H9 (cell line): ENCODE results near the gene PSMD5. TPM values are rescaled to one million over a fixed set of nuclear protein-coding genes. Genes with fewer than 3 reads are reported as not detected.

Experiments used
- DNase-seq: peaks from one replicate; pipeline ENCODE4 v3.0.0-alpha.2; 2017
- H2AFZ ChIP-seq: one replicate; pipeline ENCODE4 v1.6.1; 2013; ENCODE audit warnings: mild to moderate bottlenecking, low read length, control low read depth, moderate library complexity
- H2AK5ac ChIP-seq: 2 replicates; pipeline ENCODE4 v1.6.1; 2013; ENCODE audit warnings: low read length, control low read depth, mixed read lengths; ENCODE audit not compliant: insufficient read length
- H2BK120ac ChIP-seq: one replicate; pipeline ENCODE4 v1.6.1; 2013; ENCODE audit warnings: low read depth, mild to moderate bottlenecking, low read length, control low read depth, inconsistent platforms; ENCODE audit not compliant: poor library complexity, severe bottlenecking
- H2BK12ac ChIP-seq: 2 replicates; pipeline ENCODE4 v1.6.1; 2013; ENCODE audit warnings: low read length, control low read depth, mixed read lengths, low read depth; ENCODE audit not compliant: insufficient read length
- H2BK15ac ChIP-seq: 2 replicates; pipeline ENCODE4 v1.6.1; 2013; ENCODE audit warnings: low read depth, low read length, control low read depth
- H2BK20ac ChIP-seq: one replicate; pipeline ENCODE4 v1.6.1; 2013; ENCODE audit warnings: low read depth, mild to moderate bottlenecking, low read length, control low read depth, inconsistent platforms; ENCODE audit not compliant: poor library complexity, severe bottlenecking
- H2BK5ac ChIP-seq: 2 replicates; pipeline ENCODE4 v1.6.1; 2013; ENCODE audit warnings: low read length, control low read depth, mixed read lengths; ENCODE audit not compliant: insufficient read length
- H3K14ac ChIP-seq: 2 replicates; pipeline ENCODE4 v1.6.1; 2013; ENCODE audit warnings: low read length, control low read depth; ENCODE audit not compliant: insufficient read depth
- H3K18ac ChIP-seq: 2 replicates; pipeline ENCODE4 v1.6.1; 2013; ENCODE audit warnings: low read depth, mild to moderate bottlenecking, mixed read lengths, low read length, control low read depth; ENCODE audit not compliant: insufficient read length
- H3K23ac ChIP-seq: 2 replicates; pipeline ENCODE4 v1.6.1; 2013; ENCODE audit warnings: low read length, control low read depth, mixed read lengths, low read depth; ENCODE audit not compliant: insufficient read length
- H3K23me2 ChIP-seq: 2 replicates; pipeline ENCODE4 v1.6.1; 2013; ENCODE audit warnings: low read depth, mild to moderate bottlenecking, mixed read lengths, low read length, control low read depth; ENCODE audit not compliant: insufficient read length, poor library complexity, severe bottlenecking
- H3K27ac ChIP-seq: 2 replicates; pipeline ENCODE4 v1.5.1; 2013; ENCODE audit warnings: low read length, control low read depth, mixed read lengths, low read depth; ENCODE audit not compliant: insufficient read length
- H3K27me3 ChIP-seq: 2 replicates; pipeline ENCODE4 v1.6.1; 2013; ENCODE audit warnings: low read length, control low read depth, inconsistent platforms; ENCODE audit not compliant: insufficient read depth
- H3K4ac ChIP-seq: 2 replicates; pipeline ENCODE4 v1.6.1; 2013; ENCODE audit warnings: low read depth, mild to moderate bottlenecking, control low read depth, inconsistent platforms, low read length, moderate library complexity
- H3K4me1 ChIP-seq: 2 replicates; pipeline ENCODE4 v1.6.1; 2013; ENCODE audit warnings: low read length, control low read depth, inconsistent platforms; ENCODE audit not compliant: insufficient read depth
- H3K4me2 ChIP-seq: 2 replicates; pipeline ENCODE4 v1.6.1; 2013; ENCODE audit warnings: low read length, control low read depth, mixed read lengths; ENCODE audit not compliant: insufficient read length, insufficient read depth
- H3K56ac ChIP-seq: 2 replicates; pipeline ENCODE4 v1.6.1; 2013; ENCODE audit warnings: low read depth, mild to moderate bottlenecking, mixed read lengths, low read length, control low read depth; ENCODE audit not compliant: insufficient read length
- H3K79me1 ChIP-seq: 2 replicates; pipeline ENCODE4 v1.6.1; 2013; ENCODE audit warnings: low read depth, mild to moderate bottlenecking, moderate library complexity, low read length, control low read depth, inconsistent platforms; ENCODE audit not compliant: insufficient read depth, poor library complexity, severe bottlenecking
- H3K79me2 ChIP-seq: 2 replicates; pipeline ENCODE4 v1.6.1; 2013; ENCODE audit warnings: low read length, control low read depth, inconsistent platforms; ENCODE audit not compliant: insufficient read depth
- H3K9ac ChIP-seq: 2 replicates; pipeline ENCODE4 v1.6.1; 2013; ENCODE audit warnings: low read length, control low read depth, mixed read lengths; ENCODE audit not compliant: insufficient read length; ENCODE audit errors: extremely low read depth
- H3K9me3 ChIP-seq: one replicate; pipeline ENCODE4 v1.6.1; 2013; ENCODE audit warnings: low read depth, low read length, inconsistent platforms; ENCODE audit not compliant: control insufficient read depth
- H3T11ph ChIP-seq: one replicate; pipeline ENCODE4 v1.6.1; 2013; ENCODE audit warnings: mild to moderate bottlenecking, low read length, control low read depth, inconsistent platforms
- H4K20me1 ChIP-seq: one replicate; pipeline ENCODE4 v1.6.1; 2013; ENCODE audit not compliant: control insufficient read depth, insufficient read length, insufficient read depth
- H4K5ac ChIP-seq: 2 replicates; pipeline ENCODE4 v1.6.1; 2013; ENCODE audit warnings: low read depth, mild to moderate bottlenecking, mixed read lengths, low read length, control low read depth; ENCODE audit not compliant: insufficient read length
- H4K8ac ChIP-seq: replicated peaks from 2 replicates; pipeline ENCODE4 v1.6.1; 2013; ENCODE audit warnings: low read length, control low read depth, mixed read lengths, low read depth; ENCODE audit not compliant: insufficient read length
- H4K91ac ChIP-seq: 2 replicates; pipeline ENCODE4 v1.6.1; 2013; ENCODE audit warnings: low read depth, mild to moderate bottlenecking, moderate library complexity, mixed read lengths, low read length, control low read depth; ENCODE audit not compliant: insufficient read length
- H3K27ac Mint-ChIP-seq, 3 experiments: 2 replicates in 2 of 3; 3 replicates in 1 of 3; pipeline ENCODE4 v1.8.0; 2020 to 2021; ENCODE audit warnings: mixed read lengths in 3 of 3, mild to moderate bottlenecking in 1 of 3, moderate library complexity in 1 of 3
- H3K27me3 Mint-ChIP-seq: 2 replicates; pipeline ENCODE4 v1.8.0; 2021; ENCODE audit warnings: low read depth, mild to moderate bottlenecking, moderate library complexity, mixed read lengths
- H3K36me3 Mint-ChIP-seq, 3 experiments: 2 replicates in 2 of 3; 3 replicates in 1 of 3; pipeline ENCODE4 v1.8.0; 2020 to 2021; ENCODE audit warnings: low read depth in 3 of 3, mixed read lengths in 3 of 3; ENCODE audit not compliant: insufficient read depth in 1 of 3
- H3K4me1 Mint-ChIP-seq, 2 experiments: 2 replicates each; pipeline ENCODE4 v1.8.0; 2020; ENCODE audit warnings: mixed read lengths in 2 of 2
- H3K4me3 Mint-ChIP-seq, 2 experiments: 2 replicates in 1 of 2; 3 replicates in 1 of 2; pipeline ENCODE4 v1.8.0; 2020 to 2021; ENCODE audit warnings: mild to moderate bottlenecking in 2 of 2, mixed read lengths in 2 of 2, moderate library complexity in 1 of 2
- H3K9me3 Mint-ChIP-seq, 2 experiments: 2 replicates in 1 of 2; 3 replicates in 1 of 2; pipeline ENCODE4 v1.8.0; 2020; ENCODE audit warnings: mild to moderate bottlenecking in 2 of 2, mixed read lengths in 2 of 2, moderate library complexity in 1 of 2
- WGBS: extraction: QIAGEN DNeasy Blood & Tissue Kit; methylation state at CpG from one replicate; pipeline ENCODE4 v1.1.7; 2013; ENCODE audit warnings: missing lambda C conversion rate, low lambda C conversion rate, mixed read lengths; ENCODE audit not compliant: insufficient read length; ENCODE audit errors: extremely low coverage; 5-methylcytosine and 5-hydroxymethylcytosine counted together
- total RNA-seq: library from RNA; stranded (reverse); gene quantifications from 2 replicates; pipeline ENCODE4 v1.2.1, GENCODE V29; 2021
- TF ChIP-seq, protein P1 (sequence below): fragments of 200-600 bp; sonication (generic); conservative IDR thresholded peaks from 3 replicates; pipeline ENCODE4 v1.8.0; 2021; ENCODE audit warnings: antibody characterized with exemption, mild to moderate bottlenecking

Gene PSMD5
- total RNA-seq, 1 experiment from 2014 or later, result 64.9 TPM

DNA sequence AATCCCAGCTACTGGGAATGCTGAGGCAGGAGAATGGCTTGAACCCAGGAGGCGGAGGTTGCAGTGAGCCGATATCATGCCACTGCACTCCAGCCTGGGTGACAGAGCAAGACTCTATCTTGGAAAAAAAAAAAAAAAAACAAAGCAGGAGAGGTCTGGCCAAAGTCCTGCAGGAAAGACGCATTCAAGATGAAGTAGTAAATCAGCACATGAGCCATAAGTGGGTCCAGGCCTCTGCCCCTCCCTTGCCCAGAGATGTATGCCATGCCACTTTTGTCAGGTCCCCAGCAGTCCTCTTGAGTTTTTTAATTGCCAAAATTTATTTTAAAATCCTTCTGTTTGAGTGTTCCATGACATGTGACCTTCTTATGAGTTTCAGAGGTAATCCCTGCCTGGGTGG is 42.7 kb upstream of the PSMD5 start:
- peaks cover 3% of the 10 kb centered on the region for H4K20me1 ChIP-seq
- H3K23me2 ChIP-seq, result no peaks in the 10 kb centered on the region
- WGBS, result no CpG with 5 or more reads among the region's 3 CpGs
- H3K9ac ChIP-seq, result no peak overlapping the region
- Mint-ChIP-seq H3K27me3 (no peaks in the 10 kb centered on the region; the same call in none of the 2 replicates), H3K36me3 (no peaks in the 10 kb centered on the region), H3K9me3 (no peaks in the 10 kb centered on the region), H3K4me1 (peaks cover 10% of the 10 kb centered on the region in 2 experiments), H3K27ac (no peak overlapping the region), H3K4me3 (no peak overlapping the region)
- H2BK120ac ChIP-seq, result no peak overlapping the region
- H3K56ac ChIP-seq, result no peak overlapping the region
- no peak overlapping the region for H3K4me2 ChIP-seq
- TF ChIP-seq, protein P1, sequence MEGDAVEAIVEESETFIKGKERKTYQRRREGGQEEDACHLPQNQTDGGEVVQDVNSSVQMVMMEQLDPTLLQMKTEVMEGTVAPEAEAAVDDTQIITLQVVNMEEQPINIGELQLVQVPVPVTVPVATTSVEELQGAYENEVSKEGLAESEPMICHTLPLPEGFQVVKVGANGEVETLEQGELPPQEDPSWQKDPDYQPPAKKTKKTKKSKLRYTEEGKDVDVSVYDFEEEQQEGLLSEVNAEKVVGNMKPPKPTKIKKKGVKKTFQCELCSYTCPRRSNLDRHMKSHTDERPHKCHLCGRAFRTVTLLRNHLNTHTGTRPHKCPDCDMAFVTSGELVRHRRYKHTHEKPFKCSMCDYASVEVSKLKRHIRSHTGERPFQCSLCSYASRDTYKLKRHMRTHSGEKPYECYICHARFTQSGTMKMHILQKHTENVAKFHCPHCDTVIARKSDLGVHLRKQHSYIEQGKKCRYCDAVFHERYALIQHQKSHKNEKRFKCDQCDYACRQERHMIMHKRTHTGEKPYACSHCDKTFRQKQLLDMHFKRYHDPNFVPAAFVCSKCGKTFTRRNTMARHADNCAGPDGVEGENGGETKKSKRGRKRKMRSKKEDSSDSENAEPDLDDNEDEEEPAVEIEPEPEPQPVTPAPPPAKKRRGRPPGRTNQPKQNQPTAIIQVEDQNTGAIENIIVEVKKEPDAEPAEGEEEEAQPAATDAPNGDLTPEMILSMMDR, result no peak
- no peak overlapping the region for H2BK15ac ChIP-seq
- no peak overlapping the region for H4K5ac ChIP-seq
- H2BK20ac ChIP-seq, result no peak overlapping the region
- H3K79me1 ChIP-seq, result no peaks in the 10 kb centered on the region
- H3K9me3 ChIP-seq, result no peaks in the 10 kb centered on the region
- no peak overlapping the region for H2BK12ac ChIP-seq
- H3K18ac ChIP-seq, result no peak overlapping the region
- no peaks in the 10 kb centered on the region for H3K27me3 ChIP-seq
- no peak overlapping the region for H3K23ac ChIP-seq
- no peak overlapping the region for H3K4ac ChIP-seq
- no peak overlapping the region for H2BK5ac ChIP-seq
- H3T11ph ChIP-seq, result no peak overlapping the region
- H3K27ac ChIP-seq, result no peak overlapping the region
- DNase-seq, result no peak
- no peak overlapping the region for H3K14ac ChIP-seq
- H3K79me2 ChIP-seq, result no peaks in the 10 kb centered on the region
- no peak overlapping the region for H4K8ac ChIP-seq
- H3K4me1 ChIP-seq, result no peaks in the 10 kb centered on the region
- H2AK5ac ChIP-seq, result no peak overlapping the region
- no peak overlapping the region for H2AFZ ChIP-seq
- no peak overlapping the region for H4K91ac ChIP-seq
